ENCODE results near the gene TMEM175. TPM values are rescaled to one million over a fixed set of nuclear protein-coding genes. Genes with fewer than 3 reads are reported as not detected.

TMEM175 gene
- polyA plus RNA-seq, 1 donor, result 25.5 TPM

DNA sequence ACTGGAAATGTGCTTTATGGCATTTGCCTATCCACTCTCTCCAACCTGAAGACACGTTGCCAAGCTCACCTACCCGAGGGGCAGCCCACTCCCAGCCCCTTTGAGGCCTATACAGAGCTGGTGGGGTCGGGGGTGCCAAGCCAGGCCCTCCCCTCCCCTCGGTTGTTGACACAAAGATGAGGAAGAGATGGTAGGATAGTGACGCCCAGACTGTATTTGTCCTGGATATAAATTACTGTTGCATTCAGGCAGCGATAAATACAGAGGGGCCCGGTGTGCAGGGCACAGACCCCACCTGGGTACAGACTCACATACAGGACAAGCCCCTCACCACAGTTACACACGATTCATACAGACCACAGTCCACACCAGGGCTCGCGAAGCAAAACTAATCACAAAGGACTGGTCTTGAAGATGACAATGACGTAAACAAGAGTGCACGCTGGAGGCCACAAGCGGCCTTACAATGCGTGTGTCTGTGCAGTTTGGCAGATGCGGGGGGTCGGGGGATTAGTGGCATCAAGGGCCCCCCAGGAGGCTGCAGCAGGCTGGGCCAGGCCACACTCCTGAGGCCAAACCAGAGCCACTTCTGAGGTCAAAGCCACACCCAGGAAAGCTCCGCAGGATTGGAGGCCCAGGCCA is 26.6 kb downstream of the TMEM175 start:
- DNase-seq, result no peak

GRCh38 chr4:959338-960139 is 27.3 kb downstream of the TMEM175 start:
- DNase-seq, result no peak

GRCh38 chr4:960140-960635 is 27.9 kb downstream of the TMEM175 start:
- DNase-seq, result no peak

DNA sequence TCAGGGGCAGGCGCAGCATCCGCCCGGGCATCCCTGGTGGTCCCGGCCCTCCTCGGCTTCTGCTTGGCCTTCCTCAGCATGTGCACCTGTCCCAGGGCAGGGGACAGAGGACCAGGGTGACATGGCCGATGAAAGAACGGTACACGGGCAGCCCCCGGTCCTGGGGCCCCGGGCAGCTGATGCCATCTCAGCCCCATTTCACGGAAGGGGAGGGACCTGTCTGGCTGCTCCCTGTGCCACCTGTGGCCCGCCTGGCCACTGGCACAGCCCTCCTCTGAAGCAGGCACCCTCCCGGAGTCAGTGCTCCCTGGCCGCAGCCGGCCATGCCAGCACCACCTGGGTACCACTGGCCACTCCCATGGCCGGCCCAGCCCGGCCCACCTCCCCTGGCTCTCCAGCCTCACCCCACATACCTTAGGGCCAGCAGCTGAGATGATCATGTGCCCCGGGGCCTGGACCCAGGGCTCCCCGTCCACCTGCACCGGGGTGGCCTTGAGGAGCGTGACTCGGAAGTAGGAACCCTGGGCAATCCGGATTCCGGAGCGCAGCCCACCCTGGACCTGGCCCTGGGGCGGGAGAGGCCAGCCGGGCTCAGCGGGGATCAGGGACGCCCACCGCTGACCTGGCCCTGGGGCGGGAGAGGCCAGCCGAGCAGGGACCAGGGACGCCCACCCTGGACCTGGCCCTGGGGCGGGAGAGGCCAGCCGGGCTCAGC is 28.5 kb downstream of the TMEM175 start:
- DNase-seq, result no peak

DNA sequence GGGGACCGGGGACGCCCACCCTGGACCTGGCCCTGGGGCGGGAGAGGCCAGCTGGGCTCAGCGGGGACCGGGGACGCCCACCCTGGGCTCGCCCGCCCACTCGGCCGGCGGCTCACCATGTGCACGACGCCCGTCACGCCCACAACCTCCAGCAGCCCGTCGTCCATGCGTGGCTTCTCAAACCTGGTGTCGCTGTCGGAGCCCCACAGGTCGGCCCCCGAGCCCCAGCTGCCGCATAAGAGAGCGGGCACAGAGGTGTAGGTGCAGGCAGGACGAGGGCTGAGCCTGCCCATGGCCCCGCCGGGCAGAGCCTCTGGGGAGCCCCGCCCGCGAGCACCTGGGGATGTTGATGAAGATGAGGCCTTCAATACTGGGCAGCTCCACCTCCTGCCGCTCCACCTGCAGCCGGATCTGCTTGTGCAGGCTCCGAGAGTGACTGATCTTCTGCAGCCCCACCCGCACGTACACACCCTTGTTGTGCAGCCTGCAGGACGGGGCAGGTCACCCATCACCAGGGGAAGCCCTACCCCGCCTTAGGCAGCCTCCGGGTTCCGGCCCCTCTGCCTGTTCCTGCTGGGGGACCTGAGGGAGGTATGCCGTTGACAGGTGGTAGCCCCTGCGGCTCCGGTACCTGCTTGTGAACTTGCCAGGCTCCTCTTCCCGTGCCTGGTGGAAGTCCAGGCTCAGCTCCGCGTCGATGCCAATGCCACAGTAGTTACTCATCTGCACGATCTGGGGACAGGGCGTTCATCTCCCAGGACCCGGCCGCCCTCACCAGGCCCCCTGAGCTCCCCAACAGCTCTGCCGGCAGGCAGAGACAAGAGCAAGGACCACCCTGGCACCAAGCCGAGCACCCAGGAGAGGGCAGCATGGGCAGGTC is 29.3 kb downstream of the TMEM175 start:
- no peak for DNase-seq

GRCh38 chr4:962231-963208 is 30.3 kb downstream of the TMEM175 start:
- DNase-seq, result no peak

DNA sequence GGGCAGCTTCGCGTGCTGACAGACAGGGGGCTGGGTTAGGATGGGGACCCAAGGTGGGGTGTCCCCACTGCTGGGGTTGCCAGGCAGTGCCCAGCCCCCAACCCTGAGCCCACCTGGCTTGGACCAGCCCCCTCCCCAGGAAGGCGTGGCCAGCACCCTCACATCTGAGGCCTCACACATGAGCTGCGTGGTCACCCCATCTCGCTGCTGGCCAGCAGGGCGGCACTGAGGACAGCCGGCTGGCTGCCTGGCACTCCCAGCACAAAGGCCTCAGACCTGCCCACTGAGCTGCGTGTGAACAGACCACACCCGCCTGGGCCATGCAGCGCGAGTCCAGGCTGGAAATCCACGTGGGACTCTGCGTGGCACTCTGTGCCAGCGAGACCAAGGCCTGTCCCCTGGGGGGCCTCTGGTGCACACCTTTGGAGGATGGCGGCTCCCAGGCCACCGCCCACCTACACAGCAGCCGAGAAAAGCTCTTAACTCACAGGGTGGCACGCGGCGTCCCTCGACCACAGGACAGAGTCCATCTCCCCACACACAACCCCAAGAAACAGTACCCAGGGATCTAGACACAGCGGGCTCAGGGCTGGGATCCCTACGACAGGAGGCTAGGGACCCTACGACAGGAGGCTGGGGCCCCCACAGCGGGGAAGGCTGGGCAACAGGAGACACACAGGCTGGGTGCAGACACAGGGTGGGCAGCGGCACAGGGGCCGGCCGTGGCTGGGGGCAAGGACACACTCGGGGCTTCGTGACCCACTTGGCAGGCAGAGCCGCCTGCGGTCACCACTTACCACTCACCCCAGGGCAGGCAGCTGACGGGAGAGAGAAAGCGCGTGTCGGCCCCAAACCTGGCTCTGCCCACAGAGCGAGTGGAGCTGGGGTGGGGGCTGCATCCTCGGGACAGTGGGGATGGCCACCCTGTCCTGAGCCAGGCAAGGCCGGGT is 31.3 kb downstream of the TMEM175 start:
- no peak for DNase-seq

- no peak for DNase-seq
Measured at GRCh38 chr4:964346-965025, 32.2 kb downstream of the TMEM175 start.

DNA sequence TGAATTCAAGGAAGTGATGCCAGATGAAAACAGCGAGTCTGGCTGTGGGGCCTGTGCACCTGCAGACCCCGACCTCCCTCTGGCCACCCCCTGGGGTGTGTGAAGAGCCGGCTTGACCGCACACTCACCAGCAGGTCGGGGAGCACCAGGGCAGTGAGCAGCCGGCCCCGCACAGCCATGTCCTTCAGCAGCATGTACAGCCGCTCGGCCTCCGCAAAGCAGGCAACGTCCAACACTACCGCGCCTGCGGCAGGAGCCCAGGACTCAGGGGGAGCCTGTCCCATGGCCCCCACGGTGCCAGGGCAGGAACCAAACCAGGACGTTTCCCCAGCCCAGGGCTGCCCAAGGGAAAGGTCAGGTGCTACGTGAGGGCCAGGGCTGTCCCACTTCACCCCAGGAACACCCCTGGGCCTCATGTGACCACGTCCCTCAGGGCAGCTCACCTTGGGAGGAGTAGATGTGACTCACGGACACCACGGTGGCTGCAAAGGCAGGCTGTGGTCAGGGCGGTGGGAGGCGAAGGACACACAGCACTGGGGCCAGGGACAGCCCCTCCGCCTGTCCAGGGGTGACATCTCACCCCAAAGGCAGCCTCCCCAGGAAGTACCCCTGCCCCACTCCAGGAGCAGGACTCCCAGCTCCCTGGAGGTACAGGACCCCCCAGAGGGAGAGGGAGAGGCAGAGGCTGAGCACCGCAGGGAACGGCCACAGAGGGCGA is 32.9 kb downstream of the TMEM175 start:
- no peak for DNase-seq

GRCh38 chr4:965766-966134 is 33.5 kb downstream of the TMEM175 start:
- no peak for DNase-seq

DNA sequence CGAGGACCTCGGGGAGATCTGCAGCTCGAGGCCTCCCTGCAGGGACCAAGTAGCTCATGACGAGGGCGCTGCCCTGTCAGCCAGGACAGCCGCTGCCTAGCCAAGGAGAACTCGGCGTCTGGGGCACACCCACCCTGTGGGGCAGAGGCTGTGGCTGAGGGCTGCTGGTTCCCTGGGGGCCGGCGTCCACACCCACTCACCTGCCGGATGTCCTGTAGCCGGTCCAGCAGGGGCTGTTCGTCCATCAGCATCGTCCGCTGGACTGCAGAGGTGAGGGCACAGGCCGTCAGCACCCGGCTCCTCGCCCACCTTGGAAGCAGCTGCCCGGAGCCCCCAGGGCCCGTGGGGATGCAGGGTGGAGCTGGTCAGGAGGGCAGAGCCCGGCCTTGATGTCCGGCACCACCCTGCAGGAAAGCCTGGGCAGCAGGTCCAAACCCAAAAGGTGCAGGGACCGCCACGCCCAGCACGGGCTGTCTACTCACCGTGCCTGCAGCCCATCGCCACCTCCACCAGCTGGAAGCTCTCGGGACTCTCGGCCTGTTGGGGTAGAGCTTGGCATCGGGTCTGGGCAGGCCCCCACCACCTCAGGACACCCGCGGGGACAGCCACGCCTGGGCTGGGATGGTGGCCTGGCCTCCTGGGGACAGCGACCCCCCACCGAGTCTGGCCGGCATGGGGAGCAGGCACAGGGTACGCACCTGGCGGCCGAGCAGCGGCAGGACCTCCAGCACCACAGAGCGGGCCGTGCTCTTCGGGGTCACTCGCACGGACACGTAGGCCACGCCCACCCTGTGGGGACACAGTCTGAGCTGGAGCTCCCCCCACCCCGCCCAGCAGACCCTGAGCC is 34.2 kb downstream of the TMEM175 start:
- DNase-seq, result no peak

DNA sequence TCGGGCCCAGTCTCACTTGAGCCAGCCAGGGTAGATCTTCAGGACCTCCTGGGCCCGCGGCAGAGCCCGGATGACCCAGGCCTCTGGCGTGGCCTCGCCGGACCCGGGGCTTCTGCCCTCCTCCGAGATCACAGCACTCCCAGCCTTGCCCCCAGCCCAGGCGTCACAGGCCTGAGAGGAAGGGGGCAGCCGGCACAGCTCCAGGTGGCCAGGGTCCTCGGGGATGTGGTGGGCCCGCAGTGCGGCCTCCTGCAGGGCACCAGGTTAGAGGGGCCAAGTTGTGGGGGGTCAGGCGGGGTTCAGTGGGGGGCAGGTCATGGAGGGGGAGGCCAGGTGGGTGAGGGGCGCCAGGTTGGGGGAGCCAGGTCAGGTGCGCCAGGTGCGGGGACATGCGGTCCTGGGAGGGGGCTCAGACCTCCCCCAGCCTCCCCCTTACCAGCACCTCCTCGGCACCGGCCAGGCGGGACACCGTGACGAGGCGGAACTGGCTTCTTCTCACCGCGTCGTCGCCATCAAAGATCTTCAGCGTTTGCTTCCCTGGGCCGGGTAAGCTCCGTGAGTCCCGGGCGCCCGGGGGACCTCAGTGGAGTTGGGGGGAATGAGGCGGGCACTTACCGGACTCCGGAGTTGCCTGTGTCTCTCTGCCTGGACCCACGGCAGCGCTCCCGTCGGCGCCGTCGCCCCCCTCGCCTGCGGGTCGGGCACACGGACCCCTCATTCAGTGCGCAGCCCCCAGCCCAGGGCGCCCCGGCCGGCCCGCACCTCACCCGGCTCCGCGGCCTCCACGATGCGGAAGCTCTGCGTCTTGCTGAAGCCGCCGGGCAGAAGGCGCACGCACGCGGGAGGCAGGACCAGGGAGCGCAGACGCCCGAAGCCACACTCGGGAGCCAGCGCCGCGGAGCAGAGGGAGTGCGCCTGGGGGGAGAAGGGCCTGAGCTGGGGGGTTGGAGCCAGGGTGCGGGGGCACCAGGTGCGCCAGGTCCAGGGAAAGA is 35.1 kb downstream of the TMEM175 start:
- no peak for DNase-seq

GRCh38 chr4:968221-968620 is 36.0 kb downstream of the TMEM175 start:
- DNase-seq, result no peak

DNA sequence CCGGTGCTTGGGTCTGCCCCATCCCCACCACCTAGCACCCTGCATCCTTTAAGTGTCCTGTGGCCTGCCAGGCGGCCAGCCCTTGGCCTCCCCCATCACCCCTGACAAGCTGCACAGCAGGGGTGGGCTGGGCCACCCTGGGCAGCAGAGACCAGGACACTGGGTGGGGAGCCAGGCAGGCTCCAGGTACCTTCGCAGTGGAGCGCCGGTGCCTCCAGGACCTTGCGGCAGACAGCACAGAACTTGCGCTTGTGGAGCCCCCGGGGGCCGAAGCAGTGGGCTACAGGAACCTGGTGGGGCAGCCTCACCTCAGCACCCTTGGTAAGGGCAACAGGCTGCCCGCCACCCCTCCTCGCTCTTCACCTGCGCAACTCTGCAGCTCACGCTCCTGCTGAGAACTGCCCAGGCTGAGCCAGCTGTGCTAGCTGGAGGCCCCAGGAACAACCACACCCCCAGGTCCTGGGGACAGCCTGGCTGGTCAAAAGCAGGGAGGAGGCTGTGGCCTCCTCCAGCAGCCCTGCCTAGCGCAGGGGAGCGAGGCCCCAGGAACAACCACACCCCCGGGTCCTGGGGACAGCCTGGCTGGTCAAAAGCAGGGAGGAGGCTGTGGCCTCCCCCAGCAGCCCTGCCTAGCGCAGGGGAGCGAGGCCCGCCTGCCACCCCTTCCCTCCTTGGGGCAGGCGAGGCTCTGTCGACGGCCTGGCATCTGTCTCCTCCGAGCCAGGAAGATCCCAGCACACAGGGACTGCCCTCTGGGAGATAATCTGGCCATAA is 36.5 kb downstream of the TMEM175 start:
- no peak for DNase-seq

Data from left kidney (tissue), 2 donors.